HCT116 (cell line): ENCODE results near the gene DDX27.

Experiments
- CEBPB ChIP-seq: IDR thresholded peaks from 2 replicates; pipeline ENCODE4 v1.6.1; 2012; ENCODE audit warnings: low read depth
- EZH2 ChIP-seq: fragments of 200-600 bp; sonication (generic); IDR thresholded peaks from 2 replicates; pipeline ENCODE4 v1.6.1; 2017; ENCODE audit warnings: antibody characterized with exemption, mixed run types
- POLR2A ChIP-seq: IDR thresholded peaks from 2 replicates; pipeline ENCODE4 v1.7.0; 2011; ENCODE audit warnings: borderline replicate concordance; ENCODE audit not compliant: insufficient read depth, insufficient read length; ENCODE audit errors: extremely low read depth
- POLR2AphosphoS5 ChIP-seq: IDR thresholded peaks from 2 replicates; pipeline ENCODE4 v1.6.1; 2011; ENCODE audit warnings: mild to moderate bottlenecking, low read depth, low read length, moderate library complexity
- RAD21 ChIP-seq: IDR thresholded peaks from 2 replicates; pipeline ENCODE4 v1.6.1; 2012; ENCODE audit warnings: low read depth, mild to moderate bottlenecking
- TF ChIP-seq, protein P1 (sequence below), 3 experiments: fragments of 200-600 bp in 1 of 3; sonication (generic) in 1 of 3; IDR thresholded peaks in 2 of 3; conservative IDR thresholded peaks in 1 of 3; 2 replicates each; pipeline ENCODE4 v1.5.1; 2012 to 2017; ENCODE audit warnings: low read depth in 2 of 3, low read length in 2 of 3, antibody characterized with exemption in 1 of 3, borderline replicate concordance in 1 of 3, control low read depth in 1 of 3, mild to moderate bottlenecking in 1 of 3, mixed read lengths in 1 of 3, mixed run types in 1 of 3, moderate library complexity in 1 of 3; ENCODE audit not compliant: insufficient read depth in 1 of 3

DNA sequence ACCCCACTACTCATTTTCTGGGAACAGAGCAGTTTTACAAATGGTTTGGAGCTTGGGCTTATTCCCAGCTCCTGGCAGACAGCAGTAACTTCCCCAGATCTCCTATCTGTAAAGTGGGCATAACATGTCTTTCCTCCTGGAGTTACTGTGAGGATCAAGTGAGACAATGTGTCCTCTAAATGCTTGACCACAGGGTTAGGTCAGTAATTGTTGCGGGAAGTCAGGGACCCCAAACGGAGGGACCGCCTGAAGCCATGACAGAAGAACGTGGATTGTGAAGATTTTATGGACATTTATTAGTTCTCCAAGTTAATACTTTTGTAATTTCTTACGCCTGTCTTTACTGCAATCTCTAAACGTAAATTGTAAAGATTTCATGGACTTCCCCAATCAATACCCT, 73.9 kb downstream of the DDX27 start:
- TF ChIP-seq POLR2A (no peak), RAD21 (no peak), EZH2 (no peak), POLR2AphosphoS5 (no peak), CEBPB (no peak)
- TF ChIP-seq, protein P1, sequence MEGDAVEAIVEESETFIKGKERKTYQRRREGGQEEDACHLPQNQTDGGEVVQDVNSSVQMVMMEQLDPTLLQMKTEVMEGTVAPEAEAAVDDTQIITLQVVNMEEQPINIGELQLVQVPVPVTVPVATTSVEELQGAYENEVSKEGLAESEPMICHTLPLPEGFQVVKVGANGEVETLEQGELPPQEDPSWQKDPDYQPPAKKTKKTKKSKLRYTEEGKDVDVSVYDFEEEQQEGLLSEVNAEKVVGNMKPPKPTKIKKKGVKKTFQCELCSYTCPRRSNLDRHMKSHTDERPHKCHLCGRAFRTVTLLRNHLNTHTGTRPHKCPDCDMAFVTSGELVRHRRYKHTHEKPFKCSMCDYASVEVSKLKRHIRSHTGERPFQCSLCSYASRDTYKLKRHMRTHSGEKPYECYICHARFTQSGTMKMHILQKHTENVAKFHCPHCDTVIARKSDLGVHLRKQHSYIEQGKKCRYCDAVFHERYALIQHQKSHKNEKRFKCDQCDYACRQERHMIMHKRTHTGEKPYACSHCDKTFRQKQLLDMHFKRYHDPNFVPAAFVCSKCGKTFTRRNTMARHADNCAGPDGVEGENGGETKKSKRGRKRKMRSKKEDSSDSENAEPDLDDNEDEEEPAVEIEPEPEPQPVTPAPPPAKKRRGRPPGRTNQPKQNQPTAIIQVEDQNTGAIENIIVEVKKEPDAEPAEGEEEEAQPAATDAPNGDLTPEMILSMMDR (IDR thresholded peaks at IDR 0.05 in 2 of 3, conservative IDR thresholded peaks at IDR 0.05 in 1 of 3; ENCODE audit: borderline replicate concordance in 1 of 3, insufficient read depth in 1 of 3, low read depth in 2 of 3, low read length in 2 of 3), result no peak
